ENCODE data around the gene DYNC2LI1.

DYNC2LI1 gene

GRCh38 chr2:43837831-43838559 lies 64.2 kb downstream of the DYNC2LI1 start:
- H3K4me3 ChIP-seq (ENCODE audit: low read length): no peak overlapping the region
- no peaks in the 10 kb centered on the region for H3K9me3 ChIP-seq (replicated peaks; ENCODE audit: low read length)
- no peak overlapping the region for H3K4me2 ChIP-seq (ENCODE audit: low read length)
- no peak overlapping the region for H3K9ac ChIP-seq (ENCODE audit: low read depth, low read length)
- no peaks in the 10 kb centered on the region for H3K4me1 ChIP-seq (ENCODE audit: control insufficient read depth, insufficient read depth, low read length)
- H3K36me3 ChIP-seq (ENCODE audit: insufficient read depth, low read length): no peaks in the 10 kb centered on the region
- peaks cover 61% of the 10 kb centered on the region for H3K27me3 ChIP-seq (ENCODE audit: control insufficient read depth, insufficient read depth, low read length)

DNA sequence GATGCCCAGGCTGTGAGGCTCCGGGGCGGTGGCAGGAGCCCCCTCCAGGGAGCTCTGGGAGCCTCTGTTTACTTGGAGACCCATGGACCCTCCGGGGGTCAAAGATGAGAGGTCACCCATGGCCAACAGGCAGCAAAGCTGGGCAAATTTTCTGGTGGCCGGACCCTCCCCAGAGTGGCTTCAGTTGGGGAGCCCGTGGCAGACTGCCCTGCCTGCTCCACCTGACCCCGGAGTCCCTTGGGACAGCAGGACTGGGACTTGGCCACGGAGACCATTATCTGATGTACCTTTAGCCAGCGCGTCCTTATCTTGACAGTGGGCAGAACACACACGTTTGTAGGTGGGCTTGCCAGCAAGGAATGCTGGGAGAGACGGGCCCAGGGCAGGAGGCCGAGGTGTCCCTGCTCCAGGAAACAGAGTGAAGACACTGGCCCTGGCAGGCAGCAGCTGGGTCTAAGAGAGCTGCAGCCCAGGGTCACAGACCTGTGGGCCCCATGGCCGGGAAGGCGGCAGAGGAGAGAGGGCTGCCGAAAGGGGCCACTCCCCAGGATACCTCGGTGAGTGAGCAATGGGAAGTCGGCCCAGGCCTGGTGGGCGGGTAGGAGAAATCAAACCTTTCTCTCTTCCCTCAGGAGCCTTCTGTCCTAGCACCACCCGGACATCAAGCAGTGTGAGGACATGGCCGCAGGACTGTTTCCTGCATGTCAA lies 64.9 kb downstream of the DYNC2LI1 start, which contains the start of the genes ABCG5 and ABCG8:
TSS of gene ABCG5 (minus strand) at position 280 of the 708 bp plus-strand sequence. CDS start at position 120, 160 bp downstream.
TSS of gene ABCG8 (plus strand) at position 412 of the 708 bp plus-strand sequence. CDS start at position 495, 83 bp downstream.
- Histone ChIP-seq H3K4me2 (ENCODE audit: low read length) (no peak within 1 kb of the TSS), H3K4me1 (ENCODE audit: control insufficient read depth, insufficient read depth, low read length) (no peaks in the 10 kb centered on the region), H3K4me3 (ENCODE audit: low read length) (no peak within 1 kb of the TSS), H3K36me3 (ENCODE audit: insufficient read depth, low read length) (no peaks in the 10 kb centered on the region), H3K9ac (ENCODE audit: low read depth, low read length) (no peak within 1 kb of the TSS), H3K27me3 (ENCODE audit: control insufficient read depth, insufficient read depth, low read length) (peaks cover 68% of the 10 kb centered on the region), H3K9me3 (replicated peaks; ENCODE audit: low read length) (no peaks in the 10 kb centered on the region)

- no peaks in the 10 kb centered on the region for H3K9me3 ChIP-seq (replicated peaks; ENCODE audit: low read length)
- no peak overlapping the region for H3K4me3 ChIP-seq (ENCODE audit: low read length)
- H3K4me1 ChIP-seq (ENCODE audit: control insufficient read depth, insufficient read depth, low read length): no peaks in the 10 kb centered on the region
- peaks cover 75% of the 10 kb centered on the region for H3K27me3 ChIP-seq (ENCODE audit: control insufficient read depth, insufficient read depth, low read length)
- H3K9ac ChIP-seq (ENCODE audit: low read depth, low read length): no peak overlapping the region
- H3K36me3 ChIP-seq (ENCODE audit: insufficient read depth, low read length): no peaks in the 10 kb centered on the region
- no peak overlapping the region for H3K4me2 ChIP-seq (ENCODE audit: low read length)
Observed at GRCh38 chr2:43839776-43840564, 66.1 kb downstream of the DYNC2LI1 start.

GRCh38 chr2:43840965-43841364 lies 67.1 kb downstream of the DYNC2LI1 start:
- Histone ChIP-seq H3K36me3 (ENCODE audit: insufficient read depth, low read length) (no peaks in the 10 kb centered on the region), H3K4me3 (ENCODE audit: low read length) (no peak overlapping the region), H3K4me1 (ENCODE audit: control insufficient read depth, insufficient read depth, low read length) (no peaks in the 10 kb centered on the region), H3K9me3 (replicated peaks; ENCODE audit: low read length) (no peaks in the 10 kb centered on the region), H3K9ac (ENCODE audit: low read depth, low read length) (no peak overlapping the region), H3K27me3 (ENCODE audit: control insufficient read depth, insufficient read depth, low read length) (peaks cover 73% of the 10 kb centered on the region), H3K4me2 (ENCODE audit: low read length) (no peak overlapping the region)

DNA sequence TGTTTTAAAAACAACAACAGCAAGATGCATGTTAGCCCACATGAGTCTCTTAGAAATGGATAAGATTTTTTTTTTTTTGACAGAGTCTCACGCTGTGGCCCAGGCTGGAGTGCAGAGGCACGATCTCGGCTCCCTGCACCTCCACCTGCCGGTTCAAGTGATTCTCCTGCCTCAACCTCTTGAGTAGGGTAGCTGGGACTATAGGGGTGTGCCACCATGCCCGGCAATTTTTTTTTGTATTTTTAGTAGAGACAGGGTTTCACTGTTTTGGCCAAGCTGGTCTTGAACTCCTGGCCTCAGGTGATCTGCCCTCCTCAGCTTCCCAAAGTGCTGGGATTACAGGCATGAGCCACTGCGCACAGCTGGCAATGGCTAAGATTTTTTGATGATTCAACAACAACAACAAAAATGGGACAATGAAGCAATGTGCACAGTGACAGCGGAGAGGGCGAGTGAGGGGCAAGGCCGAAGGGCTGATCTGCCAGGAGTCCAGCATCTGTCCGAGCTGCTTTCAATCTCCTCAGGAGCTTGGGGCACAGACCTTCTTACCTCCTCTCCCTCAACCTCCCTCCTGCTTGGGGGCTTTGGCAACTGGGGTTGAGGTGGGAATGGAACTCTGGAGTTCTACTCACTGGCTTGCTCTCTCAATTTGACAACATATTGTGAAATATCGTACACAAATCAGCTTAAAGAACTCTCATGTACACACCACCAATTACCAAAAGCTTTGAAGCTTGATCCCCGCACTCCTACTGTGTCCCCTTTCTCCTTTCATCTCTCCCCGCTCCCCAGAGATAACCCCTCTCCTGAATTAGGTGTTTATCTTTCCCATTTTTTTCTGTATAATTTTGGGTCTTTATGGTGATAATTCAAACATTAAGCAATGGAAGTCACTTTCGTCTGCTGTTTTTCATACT lies 68.4 kb downstream of the DYNC2LI1 start:
- Histone ChIP-seq H3K4me2 (ENCODE audit: low read length) (no peak overlapping the region), H3K27me3 (ENCODE audit: control insufficient read depth, insufficient read depth, low read length) (peaks cover 76% of the 10 kb centered on the region), H3K4me1 (ENCODE audit: control insufficient read depth, insufficient read depth, low read length) (no peaks in the 10 kb centered on the region), H3K9me3 (replicated peaks; ENCODE audit: low read length) (no peaks in the 10 kb centered on the region), H3K4me3 (ENCODE audit: low read length) (no peak overlapping the region), H3K36me3 (ENCODE audit: insufficient read depth, low read length) (no peaks in the 10 kb centered on the region), H3K9ac (ENCODE audit: low read depth, low read length) (no peak overlapping the region)

- no peak overlapping the region for H3K9ac ChIP-seq (ENCODE audit: low read depth, low read length)
- H3K27me3 ChIP-seq (ENCODE audit: control insufficient read depth, insufficient read depth, low read length): peaks cover 72% of the 10 kb centered on the region
- H3K4me1 ChIP-seq (ENCODE audit: control insufficient read depth, insufficient read depth, low read length): no peaks in the 10 kb centered on the region
- no peaks in the 10 kb centered on the region for H3K36me3 ChIP-seq (ENCODE audit: insufficient read depth, low read length)
- H3K4me2 ChIP-seq (ENCODE audit: low read length): no peak overlapping the region
- H3K9me3 ChIP-seq (replicated peaks; ENCODE audit: low read length): no peaks in the 10 kb centered on the region
- H3K4me3 ChIP-seq (ENCODE audit: low read length): no peak overlapping the region
Observed at GRCh38 chr2:43842866-43843226, 69.0 kb downstream of the DYNC2LI1 start.

DNA sequence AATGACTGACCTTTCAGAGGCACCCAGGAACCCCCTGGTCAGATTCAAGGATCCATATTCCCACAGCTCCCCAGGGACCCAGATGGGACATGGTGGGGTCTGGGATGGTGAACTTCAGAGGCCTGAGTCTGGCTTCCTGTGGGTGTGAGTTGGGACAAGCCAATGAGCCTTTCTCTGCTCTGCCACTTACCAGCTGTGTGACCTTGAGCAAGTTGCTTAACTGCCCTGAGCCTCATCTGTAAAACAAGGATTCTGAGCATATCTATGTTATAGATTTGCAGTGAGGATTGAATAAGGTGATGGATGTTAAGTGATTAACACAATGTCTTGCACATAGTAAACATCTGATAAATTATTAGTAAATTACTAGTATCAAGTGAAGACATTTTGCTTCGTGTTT lies 71.3 kb downstream of the DYNC2LI1 start:
- Histone ChIP-seq H3K36me3 (ENCODE audit: insufficient read depth, low read length) (no peaks in the 10 kb centered on the region), H3K4me1 (ENCODE audit: control insufficient read depth, insufficient read depth, low read length) (no peaks in the 10 kb centered on the region), H3K4me2 (ENCODE audit: low read length) (no peak overlapping the region), H3K9ac (ENCODE audit: low read depth, low read length) (no peak overlapping the region), H3K27me3 (ENCODE audit: control insufficient read depth, insufficient read depth, low read length) (peaks cover 69% of the 10 kb centered on the region), H3K9me3 (replicated peaks; ENCODE audit: low read length) (no peaks in the 10 kb centered on the region), H3K4me3 (ENCODE audit: low read length) (no peak overlapping the region)

DNA sequence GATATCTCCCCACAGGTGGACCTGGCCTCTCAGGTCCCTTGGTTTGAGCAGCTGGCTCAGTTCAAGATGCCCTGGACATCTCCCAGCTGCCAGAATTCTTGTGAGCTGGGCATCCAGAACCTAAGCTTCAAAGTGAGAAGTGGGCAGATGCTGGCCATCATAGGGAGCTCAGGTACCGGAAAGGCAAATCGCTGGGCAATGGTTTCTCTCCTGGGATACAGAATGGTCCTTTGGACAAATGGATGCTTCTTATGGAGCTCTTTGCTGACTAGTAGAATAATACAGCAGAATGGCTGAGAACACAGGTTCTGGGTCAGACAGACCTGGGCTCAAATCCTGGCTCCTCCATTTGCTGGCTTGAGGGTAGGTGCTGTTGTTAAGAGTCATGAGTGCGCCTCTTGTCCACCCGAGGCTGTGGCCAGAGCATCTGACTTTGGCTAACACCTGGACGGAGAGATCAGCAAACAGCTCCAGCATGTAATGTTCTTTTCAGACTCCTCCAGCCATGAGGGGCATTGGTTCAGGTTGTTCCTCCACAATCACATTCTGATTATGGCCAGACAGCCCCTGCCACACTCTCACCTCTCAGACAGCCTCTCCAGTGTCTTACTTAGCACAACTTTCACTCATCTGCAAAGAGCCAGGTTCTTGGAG lies 72.4 kb downstream of the DYNC2LI1 start:
- peaks cover 60% of the 10 kb centered on the region for H3K27me3 ChIP-seq (ENCODE audit: control insufficient read depth, insufficient read depth, low read length)
- H3K4me1 ChIP-seq (ENCODE audit: control insufficient read depth, insufficient read depth, low read length): no peaks in the 10 kb centered on the region
- H3K4me3 ChIP-seq (ENCODE audit: low read length): no peak overlapping the region
- no peak overlapping the region for H3K9ac ChIP-seq (ENCODE audit: low read depth, low read length)
- no peak overlapping the region for H3K4me2 ChIP-seq (ENCODE audit: low read length)
- H3K9me3 ChIP-seq (replicated peaks; ENCODE audit: low read length): no peaks in the 10 kb centered on the region
- no peaks in the 10 kb centered on the region for H3K36me3 ChIP-seq (ENCODE audit: insufficient read depth, low read length)

- Histone ChIP-seq H3K36me3 (ENCODE audit: insufficient read depth, low read length) (no peaks in the 10 kb centered on the region), H3K4me2 (ENCODE audit: low read length) (no peak overlapping the region), H3K27me3 (ENCODE audit: control insufficient read depth, insufficient read depth, low read length) (peaks cover 60% of the 10 kb centered on the region), H3K4me1 (ENCODE audit: control insufficient read depth, insufficient read depth, low read length) (no peaks in the 10 kb centered on the region), H3K9ac (ENCODE audit: low read depth, low read length) (no peak overlapping the region), H3K9me3 (replicated peaks; ENCODE audit: low read length) (no peaks in the 10 kb centered on the region), H3K4me3 (ENCODE audit: low read length) (no peak overlapping the region)
Observed at GRCh38 chr2:43848214-43848613, 74.4 kb downstream of the DYNC2LI1 start.
